ENCODE measurements around the gene UBR4. TPM values are rescaled to one million over a fixed set of nuclear protein-coding genes. Genes with fewer than 3 reads are reported as not detected.

UBR4 gene
- total and polyA plus RNA-seq, 2 of the 8 experiments (the other 6 are each of a cell fraction or from before 2014, with no cell fraction given) = 139 to 152 TPM

DNA sequence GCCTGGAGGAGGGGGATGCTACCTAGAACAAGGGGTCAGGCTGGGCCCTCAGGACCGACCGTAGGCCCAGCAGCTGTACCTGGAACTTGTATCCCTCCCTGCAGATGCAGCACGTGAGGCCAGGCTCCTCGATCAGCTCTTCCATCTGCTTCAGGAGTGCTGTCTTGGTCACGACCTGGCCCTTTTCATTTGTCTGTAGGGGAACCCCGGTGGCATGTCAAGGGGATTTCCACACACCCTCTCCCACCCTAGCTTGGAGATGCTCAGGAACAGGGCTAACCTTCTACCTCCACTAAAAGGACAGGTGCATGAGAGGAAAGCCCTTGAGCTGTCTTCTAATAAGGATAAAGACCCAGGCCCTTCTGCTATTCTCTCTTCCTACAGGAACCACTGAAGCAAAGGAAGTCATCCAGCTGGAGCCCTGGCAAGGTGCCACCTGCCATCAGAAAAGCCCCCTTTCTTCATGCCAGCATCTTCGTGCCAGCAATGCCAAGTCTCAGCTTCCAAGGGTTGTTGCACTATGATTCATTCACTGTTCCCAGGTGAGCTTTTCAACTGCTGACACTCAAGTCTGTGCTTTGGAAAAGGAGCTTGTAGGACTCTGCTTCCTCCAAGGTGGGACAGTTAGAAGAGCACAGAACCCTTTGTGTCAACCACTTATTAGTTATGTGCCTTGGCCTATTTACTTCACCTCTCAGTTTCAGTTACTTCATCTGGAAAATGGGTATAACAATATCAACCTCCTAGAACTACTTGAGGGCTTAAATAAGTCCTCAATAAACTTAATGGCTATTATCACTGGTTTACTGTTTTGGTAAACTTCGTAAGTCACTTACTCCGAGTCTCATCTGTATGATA is 122.1 kb downstream of the UBR4 start:
- ChIA-PET CTCF (ENCODE audit: partially characterized antibody) (interaction anchor here (0.8 to 3.0 kb wide), 8 partner anchors 8 to 204 kb away, joined by 3 to 9 read pairs (median 4); no protein-coding TSS in a partner anchor), POLR2A (ENCODE audit: partially characterized antibody) (interaction anchor here (0.8 to 1.0 kb wide), 3 partner anchors 9 to 121 kb away, joined by 3 read pairs; no protein-coding TSS in a partner anchor)
- H3K4me1 ChIP-seq (replicated peaks in 1 of 4; ENCODE audit: control insufficient read depth in 3 of 4, insufficient read depth in 4 of 4, low read length in 3 of 4) = no peaks in the 10 kb centered on the region
- H2BK20ac ChIP-seq (ENCODE audit: low read length) = no peak overlapping the region
- H2AK5ac ChIP-seq (ENCODE audit: low read depth, low read length) = no peak overlapping the region
- no peak overlapping the region for H2AFZ ChIP-seq (ENCODE audit: low read length)
- no peak overlapping the region for H2BK120ac ChIP-seq (replicated peaks; ENCODE audit: low read depth, low read length)
- 82% methylated on average over 9 of the region's 9 CpGs; no CpG with 5 or more reads in 1 of the 2 experiments for WGBS, 2 experiments (ENCODE audit: extremely low coverage in 1 of 2, insufficient coverage in 1 of 2, insufficient read length in 1 of 2, insufficient replicate concordance in 2 of 2, low coverage in 1 of 2, low lambda C conversion rate in 2 of 2, missing lambda C conversion rate in 1 of 2)
- no peaks in the 10 kb centered on the region for H3K79me1 ChIP-seq (ENCODE audit: low read depth, low read length)
- no peak overlapping the region for H4K5ac ChIP-seq (ENCODE audit: insufficient read length, low read depth, low read length)
- H4K8ac ChIP-seq (ENCODE audit: extremely low read depth, insufficient read depth, low read length) = no peak overlapping the region
- H3K56ac ChIP-seq (replicated peaks; ENCODE audit: insufficient read length, low read depth, low read length) = no peak overlapping the region
- H3K27me3 ChIP-seq (replicated peaks in 1 of 4; ENCODE audit: control insufficient read depth in 3 of 4, extremely low read depth in 1 of 4, insufficient read depth in 3 of 4, low read length in 3 of 4) = no peaks in the 10 kb centered on the region
- H3K4me2 ChIP-seq (ENCODE audit: insufficient read depth in 1 of 2, low read depth in 2 of 2, low read length in 2 of 2) = no peak overlapping the region
- no peak overlapping the region for H3K4ac ChIP-seq (replicated peaks; ENCODE audit: insufficient read length, low read depth, low read length)
- H2BK12ac ChIP-seq (ENCODE audit: low read depth, low read length) = no peak overlapping the region
- H4K20me1 ChIP-seq (replicated peaks in 1 of 2; ENCODE audit: control insufficient read depth in 1 of 2, insufficient read depth in 2 of 2, low read length in 2 of 2) = peaks cover 0 to 2% of the 10 kb centered on the region in 2 experiments
- no peak overlapping the region for H3K4me3 ChIP-seq (ENCODE audit: extremely low read depth in 1 of 4, insufficient read depth in 2 of 4, low read depth in 3 of 4, low read length in 4 of 4)
- no peak overlapping the region for H3K9ac ChIP-seq (replicated peaks in 1 of 4; ENCODE audit: extremely low read depth in 1 of 4, low read depth in 3 of 4, low read length in 3 of 4)
- no peak overlapping the region for H3K18ac ChIP-seq (ENCODE audit: extremely low read depth, low read length)
- no peak overlapping the region for H3K14ac ChIP-seq (ENCODE audit: insufficient read length)
- H3K79me2 ChIP-seq (ENCODE audit: control insufficient read depth in 1 of 2, insufficient read depth in 2 of 2, low read length in 2 of 2) = no peaks in the 10 kb centered on the region
- no peak overlapping the region for H2BK5ac ChIP-seq (ENCODE audit: low read depth, low read length)
- no peak overlapping the region for H3K27ac ChIP-seq (ENCODE audit: low read depth, low read length)
- H3K36me3 ChIP-seq (ENCODE audit: control insufficient read depth in 2 of 4, insufficient read depth in 4 of 4, low read length in 3 of 4) = peaks cover 66 to 96% (median 93%) of the 10 kb centered on the region in 4 experiments
- H3K9me3 ChIP-seq (ENCODE audit: insufficient read depth in 2 of 2, low read depth in 1 of 2, low read length in 1 of 2) = no peaks in the 10 kb centered on the region
- no peak overlapping the region for H3K23ac ChIP-seq (ENCODE audit: insufficient read length)
- no peak for TF ChIP-seq EGR1 (IDR thresholded peaks at IDR 0.05; ENCODE audit: borderline replicate concordance, low read depth, low read length)
- H2BK15ac ChIP-seq (ENCODE audit: low read length) = no peak overlapping the region
- DNase-seq (ENCODE audit: low read depth in 1 of 2, low spot score in 2 of 2) = no peak
- no peak for FAIRE-seq
- H3K23me2 ChIP-seq (ENCODE audit: low read depth, low read length) = no peaks in the 10 kb centered on the region
- H4K91ac ChIP-seq (replicated peaks; ENCODE audit: insufficient read length, low read length) = no peak overlapping the region
